GM18520 (cell line): ENCODE results near the gene CDH11.

Experiments used
- ATAC-seq: cut with Tn5 transposase; IDR thresholded peaks from one replicate; pipeline ENCODE4 v1.9.1; 2021; ENCODE audit not compliant: unreplicated experiment

Gene CDH11

GRCh38 chr16:64983963-64984362 lies 137.9 kb downstream of the CDH11 start:
- ATAC-seq = no peak

- ATAC-seq = no peak
Measured at GRCh38 chr16:64983231-64983630, 138.6 kb downstream of the CDH11 start.

GRCh38 chr16:64982581-64982980 lies 139.3 kb downstream of the CDH11 start:
- no peak for ATAC-seq

GRCh38 chr16:64981568-64982281 lies 140.1 kb downstream of the CDH11 start:
- no peak for ATAC-seq

GRCh38 chr16:64977206-64977920 lies 144.5 kb downstream of the CDH11 start:
- ATAC-seq = no peak

- no peak for ATAC-seq
Measured at GRCh38 chr16:64975821-64976220, 146.0 kb downstream of the CDH11 start.

GRCh38 chr16:64974381-64974780 lies 147.5 kb downstream of the CDH11 start:
- no peak for ATAC-seq

GRCh38 chr16:64973171-64973570 lies 148.7 kb downstream of the CDH11 start:
- no peak for ATAC-seq

GRCh38 chr16:64971171-64971570 lies 150.7 kb downstream of the CDH11 start:
- ATAC-seq = no peak

- no peak for ATAC-seq
Measured at GRCh38 chr16:64969221-64969620, 152.6 kb downstream of the CDH11 start.

- ATAC-seq = no peak
Measured at GRCh38 chr16:64968539-64968938, 153.3 kb downstream of the CDH11 start.

- no peak for ATAC-seq
Measured at GRCh38 chr16:64964126-64964540, 157.7 kb downstream of the CDH11 start.

GRCh38 chr16:64962786-64963185 lies 159.1 kb downstream of the CDH11 start:
- no peak for ATAC-seq

- no peak for ATAC-seq
Measured at GRCh38 chr16:64957246-64957645, 164.6 kb downstream of the CDH11 start.

GRCh38 chr16:64952177-64952576 lies 169.7 kb downstream of the CDH11 start:
- ATAC-seq = no peak

- no peak for ATAC-seq
Measured at GRCh38 chr16:64951193-64951592, 170.7 kb downstream of the CDH11 start.

GRCh38 chr16:64950731-64951130 lies 171.1 kb downstream of the CDH11 start:
- no peak for ATAC-seq

GRCh38 chr16:64950262-64950661 lies 171.6 kb downstream of the CDH11 start:
- no peak for ATAC-seq

GRCh38 chr16:64948056-64948455 lies 173.8 kb downstream of the CDH11 start:
- ATAC-seq = no peak

- no peak for ATAC-seq
Measured at GRCh38 chr16:64947651-64948050, 174.2 kb downstream of the CDH11 start.

GRCh38 chr16:64933885-64934284 lies 188.0 kb downstream of the CDH11 start:
- no peak for ATAC-seq

- no peak for ATAC-seq
Measured at GRCh38 chr16:64926476-64926875, 195.4 kb downstream of the CDH11 start.

- no peak for ATAC-seq
Measured at GRCh38 chr16:64925166-64925565, 196.7 kb downstream of the CDH11 start.
